H1 (cell line): ENCODE measurements around the gene UTP3. TPM values are rescaled to one million over a fixed set of nuclear protein-coding genes. Genes with fewer than 3 reads are reported as not detected.
A peak's percentile ranks its signal among the peaks of the same experiment; 100 is the strongest.

Experiments
- CTCF ChIA-PET: fragments of 300-600 bp; sonication (Branson Sonifier 250); formaldehyde crosslinking; loops from one replicate; lab custom pipeline; 2021; ENCODE audit not compliant: partially characterized antibody; lab: Charles Lee
- POLR2A ChIA-PET: fragments of 300-600 bp; sonication (Branson Sonifier 250); formaldehyde crosslinking; loops from one replicate; lab custom pipeline; 2021; ENCODE audit warnings: inconsistent platforms; ENCODE audit not compliant: partially characterized antibody; lab: Charles Lee
- DNase-seq, 2 experiments: peaks; one replicate each; pipeline versions ENCODE4 v3.0.0 to v3.0.0-alpha.2; 2010 to 2022; ENCODE audit warnings: low spot score in 2 of 2, low read depth in 1 of 2, mixed read lengths in 1 of 2
- FAIRE-seq: peaks from 2 replicates; lab custom pipeline; 2011; peaks lifted over from hg19 to GRCh38; lab: Jason Lieb, UNC
- H2AFZ ChIP-seq: 2 replicates; pipeline ENCODE4 v1.8.1; 2012; ENCODE audit warnings: low read length, inconsistent platforms
- H2AK5ac ChIP-seq: 2 replicates; pipeline ENCODE4 v1.6.1; 2013; ENCODE audit warnings: low read depth, low read length
- H2BK120ac ChIP-seq: replicated peaks from 2 replicates; pipeline ENCODE3; 2013; ENCODE audit warnings: low read depth, low read length, inconsistent platforms
- H2BK12ac ChIP-seq: 2 replicates; pipeline ENCODE4 v1.6.1; 2013; ENCODE audit warnings: low read depth, low read length
- H2BK15ac ChIP-seq: 2 replicates; pipeline ENCODE4 v1.6.1; 2013; ENCODE audit warnings: low read length
- H2BK20ac ChIP-seq: 2 replicates; pipeline ENCODE4 v1.6.1; 2013; ENCODE audit warnings: low read length
- H2BK5ac ChIP-seq: 2 replicates; pipeline ENCODE4 v1.6.1; 2013; ENCODE audit warnings: low read depth, low read length
- H3K14ac ChIP-seq: 2 replicates; pipeline ENCODE4 v1.6.1; 2013; ENCODE audit warnings: inconsistent platforms; ENCODE audit not compliant: insufficient read length
- H3K18ac ChIP-seq: 2 replicates; pipeline ENCODE4 v1.6.1; 2013; ENCODE audit warnings: low read length; ENCODE audit errors: extremely low read depth
- H3K23ac ChIP-seq: 2 replicates; pipeline ENCODE4 v1.6.1; 2013; ENCODE audit warnings: inconsistent platforms; ENCODE audit not compliant: insufficient read length
- H3K23me2 ChIP-seq: 2 replicates; pipeline ENCODE4 v1.6.1; 2013; ENCODE audit warnings: low read depth, low read length
- H3K27ac ChIP-seq: 2 replicates; pipeline ENCODE4 v1.6.1; 2011; ENCODE audit warnings: low read depth, low read length, inconsistent platforms
- H3K27me3 ChIP-seq, 4 experiments: replicated peaks in 1 of 4; 1 replicate in 1 of 4; 2 replicates in 3 of 4; pipeline versions ENCODE4 v1.6.1 to v1.8.1; 2011 to 2013; ENCODE audit warnings: low read length in 3 of 4, mild to moderate bottlenecking in 3 of 4, inconsistent platforms in 2 of 4, mixed read lengths in 2 of 4, moderate library complexity in 1 of 4; ENCODE audit not compliant: control insufficient read depth in 3 of 4, insufficient read depth in 3 of 4; ENCODE audit errors: extremely low read depth in 1 of 4
- H3K36me3 ChIP-seq, 4 experiments: 2 replicates each; pipeline versions ENCODE4 v1.6.1 to v1.8.1; 2011 to 2013; ENCODE audit warnings: mild to moderate bottlenecking in 4 of 4, low read length in 3 of 4, moderate library complexity in 2 of 4, control low read depth in 1 of 4, inconsistent platforms in 1 of 4; ENCODE audit not compliant: insufficient read depth in 4 of 4, control insufficient read depth in 2 of 4
- H3K4ac ChIP-seq: replicated peaks from 2 replicates; pipeline ENCODE3; 2013; ENCODE audit warnings: low read length, low read depth, mixed read lengths, inconsistent platforms; ENCODE audit not compliant: insufficient read length
- H3K4me1 ChIP-seq, 4 experiments: replicated peaks in 1 of 4; 1 replicate in 1 of 4; 2 replicates in 3 of 4; pipeline versions ENCODE4 v1.6.1 to v1.8.1; 2011 to 2013; ENCODE audit warnings: low read length in 3 of 4, inconsistent platforms in 2 of 4, mixed read lengths in 1 of 4; ENCODE audit not compliant: insufficient read depth in 4 of 4, control insufficient read depth in 3 of 4
- H3K4me2 ChIP-seq, 2 experiments: 2 replicates each; pipeline versions ENCODE4 v1.6.1 to v1.8.1; 2011 to 2013; ENCODE audit warnings: low read depth in 2 of 2, low read length in 2 of 2, control low read depth in 1 of 2, inconsistent platforms in 1 of 2, mild to moderate bottlenecking in 1 of 2; ENCODE audit not compliant: insufficient read depth in 1 of 2
- H3K4me3 ChIP-seq, 4 experiments: fragments of 200-600, 300-600 bp in 1 of 4; sonication (generic), shearing (Covaris generic), sonication (Bioruptor Twin) in 1 of 4; 2 replicates each; pipeline versions ENCODE4 v1.5.1 to v1.8.1; 2011 to 2016; ENCODE audit warnings: low read length in 4 of 4, low read depth in 3 of 4, control low read depth in 2 of 4, inconsistent platforms in 2 of 4, mild to moderate bottlenecking in 2 of 4, mixed read lengths in 1 of 4, moderate library complexity in 1 of 4; ENCODE audit not compliant: insufficient read depth in 2 of 4; ENCODE audit errors: extremely low read depth in 1 of 4
- H3K56ac ChIP-seq: replicated peaks from 2 replicates; pipeline ENCODE3; 2013; ENCODE audit warnings: low read depth, mild to moderate bottlenecking, mixed read lengths, low read length, inconsistent platforms; ENCODE audit not compliant: insufficient read length
- H3K79me1 ChIP-seq: 2 replicates; pipeline ENCODE4 v1.6.1; 2013; ENCODE audit warnings: low read depth, low read length, control low read depth
- H3K79me2 ChIP-seq, 2 experiments: 2 replicates each; pipeline versions ENCODE4 v1.6.1 to v1.8.1; 2012 to 2013; ENCODE audit warnings: low read length in 2 of 2, mild to moderate bottlenecking in 2 of 2, inconsistent platforms in 1 of 2; ENCODE audit not compliant: insufficient read depth in 2 of 2, control insufficient read depth in 1 of 2
- H3K9ac ChIP-seq, 4 experiments: replicated peaks in 1 of 4; 1 replicate in 1 of 4; 2 replicates in 3 of 4; pipeline versions ENCODE4 v1.6.1 to v1.8.1; 2011 to 2013; ENCODE audit warnings: low read depth in 3 of 4, low read length in 3 of 4, control low read depth in 2 of 4, mild to moderate bottlenecking in 2 of 4, moderate library complexity in 2 of 4, inconsistent platforms in 1 of 4; ENCODE audit errors: extremely low read depth in 1 of 4
- H3K9me3 ChIP-seq, 2 experiments: 2 replicates each; pipeline versions ENCODE4 v1.6.1 to v1.8.1; 2012 to 2013; ENCODE audit warnings: mild to moderate bottlenecking in 2 of 2, moderate library complexity in 2 of 2, control low read depth in 1 of 2, inconsistent platforms in 1 of 2, low read depth in 1 of 2, low read length in 1 of 2, mixed read lengths in 1 of 2; ENCODE audit not compliant: insufficient read depth in 2 of 2
- H4K20me1 ChIP-seq, 2 experiments: replicated peaks in 1 of 2; 2 replicates each; pipeline versions ENCODE3 to v1.8.1; 2011 to 2013; ENCODE audit warnings: inconsistent platforms in 2 of 2, low read length in 2 of 2, mild to moderate bottlenecking in 1 of 2; ENCODE audit not compliant: insufficient read depth in 2 of 2, control insufficient read depth in 1 of 2
- H4K5ac ChIP-seq: 2 replicates; pipeline ENCODE4 v1.6.1; 2013; ENCODE audit warnings: low read length, low read depth, mixed read lengths, inconsistent platforms; ENCODE audit not compliant: insufficient read length
- H4K8ac ChIP-seq: 2 replicates; pipeline ENCODE4 v1.8.0; 2013; ENCODE audit warnings: mild to moderate bottlenecking, moderate library complexity, low read length, inconsistent platforms; ENCODE audit not compliant: insufficient read depth; ENCODE audit errors: extremely low read depth
- H4K91ac ChIP-seq: replicated peaks from 2 replicates; pipeline ENCODE3; 2013; ENCODE audit warnings: low read length, mixed read lengths, inconsistent platforms; ENCODE audit not compliant: insufficient read length
- ATF3 ChIP-seq: IDR thresholded peaks from 2 replicates; pipeline ENCODE4 v1.6.1; 2011; ENCODE audit warnings: low read depth, mild to moderate bottlenecking, low read length; ENCODE audit not compliant: insufficient read depth
- CBX5 ChIP-seq: fragments of 300-800, 300-1000 bp; sonication (generic); IDR thresholded peaks from 2 replicates; pipeline ENCODE4 v1.7.1; 2016; ENCODE audit warnings: antibody characterized with exemption, low read length, low read depth
- CBX8 ChIP-seq: fragments of 300-800, 300-1000 bp; sonication (generic); IDR thresholded peaks from 2 replicates; pipeline ENCODE4 v1.7.1; 2016; ENCODE audit warnings: low read depth, low read length, borderline replicate concordance
- HDAC2 ChIP-seq, 2 experiments: fragments of 300-600 bp in 1 of 2; sonication (generic) in 1 of 2; IDR thresholded peaks; 2 replicates each; pipeline ENCODE4 v1.6.1; 2011 to 2012; ENCODE audit warnings: low read depth in 2 of 2, low read length in 2 of 2, mild to moderate bottlenecking in 2 of 2, moderate library complexity in 2 of 2, borderline replicate concordance in 1 of 2, inconsistent platforms in 1 of 2
- KDM4A ChIP-seq: IDR thresholded peaks from one replicate; pipeline ENCODE4 v1.7.1; 2012; ENCODE audit warnings: low read depth, mild to moderate bottlenecking, moderate library complexity, low read length, inconsistent platforms; ENCODE audit not compliant: severe bottlenecking
- MAX ChIP-seq: IDR thresholded peaks from 2 replicates; pipeline ENCODE4 v1.6.1; 2012; ENCODE audit warnings: inconsistent platforms
- PHF8 ChIP-seq: fragments of 200-600 bp; sonication (generic); conservative IDR thresholded peaks from 2 replicates; pipeline ENCODE4 v1.7.1; 2012; ENCODE audit warnings: low read depth, mild to moderate bottlenecking, inconsistent platforms, low read length, moderate library complexity
- POLR2AphosphoS5 ChIP-seq: IDR thresholded peaks from 2 replicates; pipeline ENCODE4 v1.6.1; 2011; ENCODE audit warnings: low read depth, low read length
- RAD21 ChIP-seq, 2 experiments: IDR thresholded peaks in 1 of 2; conservative IDR thresholded peaks in 1 of 2; 2 replicates each; pipeline ENCODE4 v1.6.1; 2011; ENCODE audit warnings: low read depth in 2 of 2, low read length in 2 of 2, improper control_type of control experiment in 1 of 2, inconsistent platforms in 1 of 2, mild to moderate bottlenecking in 1 of 2, moderate library complexity in 1 of 2
- SIRT6 ChIP-seq: IDR thresholded peaks from one replicate; pipeline ENCODE4 v1.7.1; 2012; ENCODE audit warnings: low read length, inconsistent platforms
- SP2 ChIP-seq: IDR thresholded peaks from 2 replicates; pipeline ENCODE4 v1.6.1; 2012; ENCODE audit warnings: mild to moderate bottlenecking, low read length, inconsistent platforms
- WGBS, 2 experiments: shearing (Covaris generic) in 1 of 2; methylation state at CpG; one replicate each; pipeline versions ENCODE4 v1.1.6 to v1.1.7; 2013 to 2015; ENCODE audit warnings: low lambda C conversion rate in 2 of 2, mixed read lengths in 2 of 2, inconsistent platforms in 1 of 2, low coverage in 1 of 2, missing lambda C conversion rate in 1 of 2; ENCODE audit not compliant: insufficient replicate concordance in 2 of 2, insufficient coverage in 1 of 2, insufficient read length in 1 of 2; ENCODE audit errors: extremely low coverage in 1 of 2, missing lambda C conversion rate in 1 of 2; 5-methylcytosine and 5-hydroxymethylcytosine counted together
- polyA plus RNA-seq, 7 experiments: library from polyadenylated mRNA; depleted of rRNA in 3 of 7; stranded (reverse) in 5 of 7; unstranded in 2 of 7; fragments of >200 nt in 5 of 7; fragments of 200-250 nt in 2 of 7; gene quantifications; 1 replicate in 5 of 7; 2 replicates in 1 of 7; 4 replicates in 1 of 7; pipeline versions ENCODE4 v1.2.1 to v1.2.3, GENCODE V29; 2011 to 2013; ENCODE audit warnings: missing spikeins in 2 of 7, mixed read lengths in 2 of 7
- total RNA-seq: library from RNA; stranded (reverse); fragmentation: NEBNext Ultra II Directional; extraction: Animal tissue kit (Norgen Biotek cat#: 25700); gene quantifications from 2 replicates; pipeline ENCODE4 v1.2.1, GENCODE V29; 2021

UTP3 gene
- total and polyA plus RNA-seq, 2 of the 8 experiments (the other 6 are each of a cell fraction or from before 2014, with no cell fraction given), result 11.2 to 51.3 TPM

GRCh38 chr4:70687392-70687791 lies 940 bp upstream of the UTP3 start:
- Histone ChIP-seq H3K79me2 (peaks cover 6 to 32% of the 10 kb centered on the region in 2 experiments), H4K91ac (no peak overlapping the region), H3K36me3 (peaks cover 0 to 15% (median 1%) of the 10 kb centered on the region in 4 experiments; a peak in 1 of 8 replicates), H3K23ac (no peak overlapping the region), H3K79me1 (peaks cover 2% of the 10 kb centered on the region; the same call in 1 of the 2 replicates), H3K27ac (peak overlapping the region; percentile 86; the same call in 1 of the 2 replicates), H2BK12ac (no peak overlapping the region), H2BK5ac (0 out of 2 replicates have a peak overlapping the region, but pooled peaks have one; percentile 82), H2AK5ac (no peak overlapping the region), H3K9ac (peak overlapping the region in 2 of 4 experiments; percentile 91 to 94; a peak in 3 of 7 replicates), H4K5ac (peak overlapping the region; percentile 55), H3K4ac (no peak overlapping the region), H2AFZ (peak overlapping the region; percentile 57; the same call in 1 of the 2 replicates), H3K56ac (no peak overlapping the region), H3K23me2 (peaks cover 13% of the 10 kb centered on the region; the same call in 1 of the 2 replicates), H3K27me3 (no peaks in the 10 kb centered on the region), H2BK15ac (no peak overlapping the region), H3K14ac (no peak overlapping the region), H3K4me2 (peak overlapping the region; percentile 77 to 93), H3K4me1 (peaks cover 0 to 2% (median 0%) of the 10 kb centered on the region in 4 experiments; a peak in 2 of 7 replicates), H4K8ac (peak overlapping the region; percentile 60; the same call in 1 of the 2 replicates), H3K9me3 (no peaks in the 10 kb centered on the region), H3K18ac (no peak overlapping the region; the same call in 1 of the 2 replicates), H2BK120ac (no peak overlapping the region), H3K4me3 (peak overlapping the region; percentile 79 to 99 (median 91)), H2BK20ac (no peak overlapping the region), H4K20me1 (no peaks in the 10 kb centered on the region)
- ChIA-PET CTCF (interaction anchor here (0.7 to 3.4 kb wide), 12 partner anchors 9 to 501 kb away, joined by 3 to 36 read pairs (median 3); no protein-coding TSS in a partner anchor), POLR2A (interaction anchor here (1.5 to 7.7 kb wide), 2 partner anchors 17 kb away, joined by 3 to 86 read pairs; no protein-coding TSS in a partner anchor)
- 77% methylated on average over 13 of the region's 13 CpGs; no CpG with 5 or more reads in 1 of the 2 experiments for WGBS, 2 experiments
- no peak for FAIRE-seq
- no peak for DNase-seq
- no peak for TF ChIP-seq CBX5
- no peak for TF ChIP-seq KDM4A
- TF ChIP-seq HDAC2 (IDR thresholded peaks at IDR 0.05; ENCODE audit: borderline replicate concordance in 1 of 2, low read depth in 2 of 2, low read length in 2 of 2), result no peak
- TF ChIP-seq ATF3, result no peak
- no peak for TF ChIP-seq CBX8
- no peak for TF ChIP-seq SP2
- no peak for TF ChIP-seq RAD21 (IDR thresholded peaks at IDR 0.05 in 1 of 2, conservative IDR thresholded peaks at IDR 0.05 in 1 of 2; ENCODE audit: low read depth in 2 of 2, low read length in 2 of 2)
- no peak for TF ChIP-seq POLR2AphosphoS5
- TF ChIP-seq MAX, result no peak
- TF ChIP-seq PHF8, result no peak
- no peak for TF ChIP-seq SIRT6
